ENCODE data around the gene RTRAF.

The RTRAF gene

GRCh38 chr14:51989293-51990234, at the start of gene RTRAF:
TSS of gene RTRAF (plus strand) at chr14:51989546. CDS start at chr14:51989640, 94 bp downstream.
- peak; percentile 66 for DNase-seq (ENCODE audit: low read depth)

- no peak for DNase-seq (ENCODE audit: low read depth)
Measured at GRCh38 chr14:51939755-51940301, 49.5 kb upstream of the RTRAF start.

GRCh38 chr14:51942971-51943370, 46.4 kb upstream of the RTRAF start:
- DNase-seq (ENCODE audit: low read depth) = no peak

GRCh38 chr14:51950007-51950406, 39.3 kb upstream of the RTRAF start:
- DNase-seq (ENCODE audit: low read depth) = no peak

- DNase-seq (ENCODE audit: low read depth) = no peak
Measured at GRCh38 chr14:51951656-51952055, 37.7 kb upstream of the RTRAF start.

GRCh38 chr14:51954031-51954430, 35.3 kb upstream of the RTRAF start:
- DNase-seq (ENCODE audit: low read depth) = no peak

GRCh38 chr14:51954657-51955056, 34.7 kb upstream of the RTRAF start:
- DNase-seq (ENCODE audit: low read depth) = no peak

GRCh38 chr14:51957950-51958349, 31.4 kb upstream of the RTRAF start:
- peak; percentile 38 for DNase-seq (ENCODE audit: low read depth)

- no peak for DNase-seq (ENCODE audit: low read depth)
Measured at GRCh38 chr14:51959928-51960327, 29.4 kb upstream of the RTRAF start.

GRCh38 chr14:51960866-51961265, 28.5 kb upstream of the RTRAF start:
- no peak for DNase-seq (ENCODE audit: low read depth)

GRCh38 chr14:51962711-51963110, 26.6 kb upstream of the RTRAF start:
- DNase-seq (ENCODE audit: low read depth) = no peak

GRCh38 chr14:51963286-51963685, 26.1 kb upstream of the RTRAF start:
- DNase-seq (ENCODE audit: low read depth) = no peak

- DNase-seq (ENCODE audit: low read depth) = no peak
Measured at GRCh38 chr14:51967521-51967920, 21.8 kb upstream of the RTRAF start.

- DNase-seq (ENCODE audit: low read depth) = no peak
Measured at GRCh38 chr14:51969852-51970540, 19.4 kb upstream of the RTRAF start.

GRCh38 chr14:51972566-51972965, 16.8 kb upstream of the RTRAF start:
- no peak for DNase-seq (ENCODE audit: low read depth)

- no peak for DNase-seq (ENCODE audit: low read depth)
Measured at GRCh38 chr14:51977075-51977474, 12.3 kb upstream of the RTRAF start.

GRCh38 chr14:51978681-51979085, 10.7 kb upstream of the RTRAF start:
- no peak for DNase-seq (ENCODE audit: low read depth)

GRCh38 chr14:51979088-51979709, 10.1 kb upstream of the RTRAF start:
- peak; percentile 35 for DNase-seq (ENCODE audit: low read depth)

- DNase-seq (ENCODE audit: low read depth) = no peak
Measured at GRCh38 chr14:51981218-51981854, 8.0 kb upstream of the RTRAF start.

GRCh38 chr14:51988221-51988620, 1.1 kb upstream of the RTRAF start:
- no peak for DNase-seq (ENCODE audit: low read depth)

- no peak for DNase-seq (ENCODE audit: low read depth)
Measured at GRCh38 chr14:51990488-51990887, 1.1 kb downstream of the RTRAF start.
